ENCODE measurements around the gene TRIM15.

DNA sequence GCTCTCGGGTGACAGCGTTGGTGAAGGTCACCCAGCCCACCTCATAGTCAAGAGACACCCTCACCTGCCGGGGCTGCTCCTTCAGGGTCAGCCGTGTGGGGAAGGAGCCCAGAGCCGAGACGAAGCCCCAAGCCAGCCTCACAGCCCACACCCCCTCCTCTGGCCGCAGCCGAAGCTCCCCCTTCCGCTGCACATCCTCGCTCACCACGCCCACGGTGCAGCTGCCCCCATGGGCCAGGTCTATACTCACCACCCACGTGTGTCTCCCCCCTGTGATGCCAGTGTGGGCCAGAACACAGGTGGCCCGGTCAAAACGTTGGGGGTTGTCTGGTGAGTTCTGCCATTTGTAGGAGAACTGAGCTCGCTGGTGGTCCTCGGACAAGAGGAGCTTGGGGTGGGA is 9.3 kb upstream of the TRIM15 start:
- TF ChIP-seq CTCF (IDR thresholded peaks at IDR 0.05; ENCODE audit: insufficient read depth, low read length, poor library complexity, severe bottlenecking) (no peak), EZH2phosphoT487 (conservative IDR thresholded peaks at IDR 0.05; ENCODE audit: low read length) (no peak)
